Keratinocyte (primary cell): ENCODE data around the gene C2orf76. TPM values are rescaled to one million over a fixed set of nuclear protein-coding genes. Genes with fewer than 3 reads are reported as not detected.
A peak's percentile ranks its signal among the peaks of the same experiment; 100 is the strongest.

Source experiments
- DNase-seq: peaks from one replicate; pipeline ENCODE4 v3.0.0-alpha.2; 2011; ENCODE audit warnings: low read depth, missing footprints, low spot score
- FAIRE-seq: peaks from 2 replicates; lab custom pipeline; 2011; peaks lifted over from hg19 to GRCh38; lab: Jason Lieb, UNC
- H2AFZ ChIP-seq: 2 replicates; pipeline ENCODE4 v1.6.0; 2012; ENCODE audit warnings: low read length, control low read depth, inconsistent platforms; ENCODE audit not compliant: control insufficient read depth
- H3K27ac ChIP-seq: 2 replicates; pipeline ENCODE4 v1.5.1; 2011; ENCODE audit warnings: low read length; ENCODE audit not compliant: control insufficient read depth, insufficient read depth
- H3K27me3 ChIP-seq: 3 replicates; pipeline ENCODE4 v1.6.0; 2011; ENCODE audit warnings: low read length; ENCODE audit not compliant: control insufficient read depth, insufficient read depth; ENCODE audit errors: extremely low read depth
- H3K36me3 ChIP-seq, 2 experiments: 2 replicates in 1 of 2; 3 replicates in 1 of 2; pipeline ENCODE4 v1.5.1; 2011; ENCODE audit warnings: low read length in 2 of 2, mild to moderate bottlenecking in 1 of 2; ENCODE audit not compliant: control insufficient read depth in 2 of 2, insufficient read depth in 2 of 2; ENCODE audit errors: extremely low read depth in 1 of 2
- H3K4me1 ChIP-seq: 3 replicates; pipeline ENCODE4 v1.5.1; 2011; ENCODE audit warnings: low read length; ENCODE audit not compliant: control insufficient read depth, insufficient read depth; ENCODE audit errors: extremely low read depth
- H3K4me2 ChIP-seq: 3 replicates; pipeline ENCODE4 v1.6.0; 2011; ENCODE audit warnings: low read depth, low read length; ENCODE audit not compliant: control insufficient read depth, insufficient read depth; ENCODE audit errors: extremely low read depth
- H3K4me3 ChIP-seq, 3 experiments: fragments of 200-600 bp in 1 of 3; sonication (generic) in 1 of 3; 2 replicates in 2 of 3; 3 replicates in 1 of 3; pipeline ENCODE4 v1.5.1; 2011 to 2016; ENCODE audit warnings: low read length in 3 of 3, mild to moderate bottlenecking in 3 of 3, control low read depth in 2 of 3, inconsistent platforms in 1 of 3, low read depth in 1 of 3, mixed read lengths in 1 of 3, mixed run types in 1 of 3, moderate library complexity in 1 of 3; ENCODE audit not compliant: control insufficient read depth in 2 of 3, insufficient read depth in 2 of 3; ENCODE audit errors: extremely low read depth in 1 of 3
- H3K79me2 ChIP-seq: 2 replicates; pipeline ENCODE4 v1.6.0; 2012; ENCODE audit warnings: low read length; ENCODE audit not compliant: control insufficient read depth, insufficient read depth
- H3K9ac ChIP-seq: 3 replicates; pipeline ENCODE4 v1.6.0; 2011; ENCODE audit warnings: low read length; ENCODE audit not compliant: control insufficient read depth, insufficient read depth; ENCODE audit errors: extremely low read depth
- H3K9me1 ChIP-seq: 3 replicates; pipeline ENCODE4 v1.6.0; 2011; ENCODE audit warnings: low read length; ENCODE audit not compliant: control insufficient read depth, insufficient read depth; ENCODE audit errors: extremely low read depth
- H3K9me3 ChIP-seq: 2 replicates; pipeline ENCODE4 v1.5.1; 2012; ENCODE audit warnings: low read depth, low read length; ENCODE audit not compliant: control insufficient read depth
- H4K20me1 ChIP-seq: 3 replicates; pipeline ENCODE4 v1.6.0; 2011; ENCODE audit warnings: low read length; ENCODE audit not compliant: control insufficient read depth, insufficient read depth; ENCODE audit errors: extremely low read depth
- EZH2 ChIP-seq: IDR thresholded peaks from one replicate; pipeline ENCODE4 v1.6.1; 2012; ENCODE audit warnings: inconsistent platforms, mild to moderate bottlenecking, low read length, moderate library complexity
- dilution Hi-C: fragments of 300-500 bp; cut with MboI; formaldehyde crosslinking; loops from one replicate; pipeline ENCODE4 v1.7.0; 2020; ENCODE audit warnings: low sequenced_read_pairs; ENCODE audit not compliant: extremely low pct_ligation_motif_present
- polyA plus RNA-seq, 5 experiments: library from polyadenylated mRNA; depleted of rRNA in 3 of 5; stranded (reverse) in 3 of 5; stranded (forward) in 1 of 5; unstranded in 1 of 5; fragments of >200 nt; gene quantifications; 1 replicate in 1 of 5; 2 replicates in 3 of 5; 3 replicates in 1 of 5; pipeline versions ENCODE4 v1.2.1 to v1.2.3, GENCODE V29; 2011 to 2012; ENCODE audit warnings: missing spikeins in 2 of 5, low read depth in 1 of 5, low replicate concordance in 1 of 5
- TF ChIP-seq, protein P1 (sequence below), 3 experiments: IDR thresholded peaks in 1 of 3; conservative IDR thresholded peaks in 1 of 3; optimal IDR thresholded peaks in 1 of 3; 2 replicates in 2 of 3; 3 replicates in 1 of 3; pipeline versions ENCODE3 to v1.5.1; 2011; ENCODE audit warnings: low read length in 3 of 3, mild to moderate bottlenecking in 3 of 3, moderate library complexity in 2 of 3, control low read depth in 1 of 3, inconsistent platforms in 1 of 3; ENCODE audit not compliant: insufficient read depth in 2 of 3; ENCODE audit errors: extremely low read depth in 1 of 3

The C2orf76 gene
- polyA plus RNA-seq, 1 donor (not counting 4 experiments of a cell fraction or from before 2014, with no cell fraction given) = 17.9 TPM

- no peaks in the 10 kb centered on the region for H3K79me2 ChIP-seq
- no peaks in the 10 kb centered on the region for H3K9me1 ChIP-seq
- peak overlapping the region in 2 of 3 experiments; percentile 38 to 51 for H3K4me3 ChIP-seq
- dilution Hi-C loops = no loop called here
- no peaks in the 10 kb centered on the region for H3K9me3 ChIP-seq
- FAIRE-seq (peak; percentile 94), DNase-seq (no peak)
- H3K4me2 ChIP-seq = peak overlapping the region; percentile 84
- H3K9ac ChIP-seq = peak overlapping the region; percentile 9
- no peaks in the 10 kb centered on the region for H3K36me3 ChIP-seq
- peaks cover 15% of the 10 kb centered on the region for H3K4me1 ChIP-seq
- peak overlapping the region; percentile 5 for H3K27ac ChIP-seq
- peak overlapping the region; percentile 39 for H2AFZ ChIP-seq
- TF ChIP-seq, protein P1, sequence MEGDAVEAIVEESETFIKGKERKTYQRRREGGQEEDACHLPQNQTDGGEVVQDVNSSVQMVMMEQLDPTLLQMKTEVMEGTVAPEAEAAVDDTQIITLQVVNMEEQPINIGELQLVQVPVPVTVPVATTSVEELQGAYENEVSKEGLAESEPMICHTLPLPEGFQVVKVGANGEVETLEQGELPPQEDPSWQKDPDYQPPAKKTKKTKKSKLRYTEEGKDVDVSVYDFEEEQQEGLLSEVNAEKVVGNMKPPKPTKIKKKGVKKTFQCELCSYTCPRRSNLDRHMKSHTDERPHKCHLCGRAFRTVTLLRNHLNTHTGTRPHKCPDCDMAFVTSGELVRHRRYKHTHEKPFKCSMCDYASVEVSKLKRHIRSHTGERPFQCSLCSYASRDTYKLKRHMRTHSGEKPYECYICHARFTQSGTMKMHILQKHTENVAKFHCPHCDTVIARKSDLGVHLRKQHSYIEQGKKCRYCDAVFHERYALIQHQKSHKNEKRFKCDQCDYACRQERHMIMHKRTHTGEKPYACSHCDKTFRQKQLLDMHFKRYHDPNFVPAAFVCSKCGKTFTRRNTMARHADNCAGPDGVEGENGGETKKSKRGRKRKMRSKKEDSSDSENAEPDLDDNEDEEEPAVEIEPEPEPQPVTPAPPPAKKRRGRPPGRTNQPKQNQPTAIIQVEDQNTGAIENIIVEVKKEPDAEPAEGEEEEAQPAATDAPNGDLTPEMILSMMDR (optimal IDR thresholded peaks at IDR 0.05 in 1 of 3, IDR thresholded peaks at IDR 0.05 in 1 of 3, conservative IDR thresholded peaks at IDR 0.05 in 1 of 3; ENCODE audit: extremely low read depth in 1 of 3, insufficient read depth in 2 of 3, low read length in 3 of 3) = no peak
- TF ChIP-seq EZH2 = no peak
- H4K20me1 ChIP-seq = no peaks in the 10 kb centered on the region
- no peaks in the 10 kb centered on the region for H3K27me3 ChIP-seq
Measured at GRCh38 chr2:119349289-119349688, 17.3 kb downstream of the C2orf76 start.

DNA sequence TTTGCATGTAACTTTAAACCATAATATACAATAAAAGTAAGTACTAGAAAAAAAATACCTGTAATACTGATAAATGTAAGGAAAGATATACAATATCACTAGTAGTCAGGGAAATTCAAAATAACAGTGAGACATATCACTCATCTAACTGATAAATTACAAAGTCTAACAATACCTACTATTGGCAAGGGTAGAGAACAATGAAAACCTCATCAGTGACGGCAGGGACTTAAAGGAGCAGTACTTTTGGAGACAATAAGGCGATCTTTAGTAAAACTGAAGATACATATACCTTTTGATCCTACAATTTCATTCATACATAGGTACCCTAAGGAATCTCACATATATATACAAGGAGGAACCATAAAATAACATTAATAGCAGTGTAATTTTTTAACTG, 24.9 kb downstream of the C2orf76 start:
- no peak overlapping the region for H3K27ac ChIP-seq
- no peak for FAIRE-seq
- H3K4me3 ChIP-seq = no peak overlapping the region
- no peak for DNase-seq
- H3K9me1 ChIP-seq = no peaks in the 10 kb centered on the region
- H2AFZ ChIP-seq = no peak overlapping the region
- H3K9ac ChIP-seq = no peak overlapping the region
- TF ChIP-seq, protein P1 (optimal IDR thresholded peaks at IDR 0.05 in 1 of 3, IDR thresholded peaks at IDR 0.05 in 1 of 3, conservative IDR thresholded peaks at IDR 0.05 in 1 of 3; ENCODE audit: extremely low read depth in 1 of 3, insufficient read depth in 2 of 3, low read length in 3 of 3) = no peak
- TF ChIP-seq EZH2 = no peak
- no peaks in the 10 kb centered on the region for H3K9me3 ChIP-seq
- no peaks in the 10 kb centered on the region for H4K20me1 ChIP-seq
- no peaks in the 10 kb centered on the region for H3K36me3 ChIP-seq
- no peaks in the 10 kb centered on the region for H3K4me1 ChIP-seq
- H3K4me2 ChIP-seq = no peak overlapping the region
- dilution Hi-C loops = no loop called here
- H3K27me3 ChIP-seq = no peaks in the 10 kb centered on the region
- H3K79me2 ChIP-seq = no peaks in the 10 kb centered on the region
